Activated CD8-positive, alpha-beta memory T cell treated with anti-CD3 and anti-CD28 coated beads for 1 hour (primary cell): ENCODE results near the gene ADGRA1.

ENCODE experiments used
- DNase-seq, 2 donors: peaks; one replicate each; pipeline ENCODE4 v3.0.0-alpha.2; 2020; ENCODE audit warnings: low read depth in 1 of 2; ENCODE audit errors: extremely low read depth in 1 of 2

ADGRA1 gene

DNA sequence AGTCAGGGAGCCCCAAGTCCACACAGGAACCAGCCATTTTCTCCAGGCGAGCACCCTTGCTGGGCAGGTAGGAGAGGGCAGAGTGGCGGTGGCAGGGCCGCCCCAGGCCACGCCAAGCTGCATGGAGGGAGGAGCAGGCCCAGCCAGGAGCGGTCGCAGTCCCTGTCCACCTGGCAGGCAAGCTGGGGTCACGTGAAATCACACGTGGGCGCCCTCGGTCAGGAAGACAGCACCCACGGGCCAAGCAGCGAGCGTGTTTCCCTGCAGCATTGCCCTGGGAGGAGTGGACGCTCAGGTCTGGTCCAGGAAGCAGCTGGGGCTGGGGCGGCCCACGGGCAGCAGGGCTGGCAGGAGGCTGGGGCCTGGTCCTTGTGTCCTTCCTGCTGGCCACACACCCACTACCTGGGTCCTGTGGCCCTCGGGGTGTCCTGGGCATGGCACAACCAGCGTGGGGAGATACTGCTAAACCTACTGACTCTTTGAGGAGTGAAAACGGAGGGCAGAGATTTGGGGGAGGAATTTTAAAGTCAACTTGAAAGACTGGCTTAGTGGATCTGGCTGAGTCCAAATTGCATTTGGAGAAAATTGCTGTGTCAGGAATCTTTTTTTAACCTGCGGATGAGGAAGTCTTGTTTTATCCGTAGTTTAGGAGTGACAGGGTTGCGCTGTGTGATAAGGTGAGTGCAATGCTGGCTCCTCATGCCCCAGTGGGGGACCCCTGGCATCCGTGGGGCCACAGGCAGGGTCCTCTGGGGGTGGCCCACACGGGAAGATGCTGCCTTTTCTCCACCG is 12.2 kb upstream of the ADGRA1 start:
- no peak for DNase-seq

DNA sequence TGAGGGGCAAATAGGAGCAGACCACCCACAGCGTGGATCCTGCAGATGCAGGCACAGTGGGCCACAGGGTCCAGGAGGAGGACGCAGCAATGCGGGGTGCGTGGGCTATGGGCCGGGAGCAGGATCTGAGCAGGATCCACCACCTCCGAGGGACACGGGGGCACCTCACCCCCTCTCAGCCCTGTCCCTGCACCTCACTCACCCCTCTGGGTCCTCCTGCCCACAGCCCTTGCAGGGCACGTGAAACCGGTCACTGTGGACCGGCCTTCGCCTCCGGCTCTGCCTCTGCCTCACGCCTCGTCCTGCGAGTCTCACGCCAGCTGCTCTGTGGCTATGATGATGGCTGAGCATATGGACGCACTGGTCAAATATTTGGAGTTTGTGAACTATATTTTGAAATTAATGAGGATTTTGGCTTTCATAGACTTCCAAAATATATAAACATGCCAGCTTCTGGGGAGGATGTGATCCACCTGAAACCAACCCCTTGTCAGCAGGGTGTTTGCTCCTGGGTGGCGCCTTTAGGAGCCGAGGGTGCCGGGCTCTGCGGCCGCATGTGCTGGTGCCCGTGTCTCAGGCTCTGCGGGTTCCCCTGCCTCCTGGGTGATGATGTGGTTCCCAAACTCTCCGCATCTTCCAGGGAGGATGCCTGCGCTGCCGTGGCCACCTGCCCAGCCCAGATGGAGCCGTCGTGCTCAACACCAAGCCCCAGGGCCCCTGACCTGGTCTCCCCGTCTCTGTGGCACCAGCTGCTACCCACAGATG is 11.3 kb upstream of the ADGRA1 start:
- no peak for DNase-seq

DNA sequence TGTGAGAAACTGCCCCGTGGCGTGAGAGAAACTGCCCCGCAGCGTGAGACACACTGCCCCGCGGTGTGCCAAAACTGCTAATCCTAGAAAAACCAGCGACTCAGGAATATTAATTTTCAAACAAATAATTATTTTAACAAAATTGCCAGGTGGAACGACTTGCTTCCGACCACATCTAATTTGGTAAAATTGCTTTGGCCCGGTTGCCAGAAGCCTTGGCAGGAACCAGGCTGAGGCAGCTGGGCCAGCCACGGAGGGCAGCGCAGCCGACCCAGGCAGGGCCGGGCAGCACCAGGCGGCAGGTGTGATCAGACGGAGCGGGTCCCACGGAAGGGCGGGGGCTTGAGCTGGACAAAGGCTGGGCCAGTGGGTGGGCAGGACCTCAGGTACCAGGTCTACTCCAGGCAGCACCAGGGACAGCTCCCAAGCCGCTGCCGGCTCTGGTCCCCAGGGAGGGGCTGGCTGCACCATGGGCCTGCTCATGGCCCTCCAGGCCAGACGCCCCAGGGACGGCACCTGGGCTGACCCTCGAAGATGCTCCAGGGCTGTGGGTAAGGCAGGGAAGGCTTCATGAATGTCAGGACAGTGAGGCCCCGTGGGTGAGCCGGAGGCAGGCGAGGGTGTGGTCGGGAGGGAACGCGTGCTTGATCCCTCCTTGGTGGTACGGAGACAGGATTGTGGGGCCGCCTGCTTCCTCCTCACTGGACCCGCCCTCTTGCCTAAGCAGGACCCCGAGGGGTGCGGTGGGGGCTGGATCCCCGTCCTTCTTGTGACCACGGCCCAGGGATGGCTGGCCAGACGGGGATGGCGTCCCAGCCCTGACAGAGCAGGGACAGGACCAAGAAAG is 7.7 kb upstream of the ADGRA1 start:
- no peak for DNase-seq

DNA sequence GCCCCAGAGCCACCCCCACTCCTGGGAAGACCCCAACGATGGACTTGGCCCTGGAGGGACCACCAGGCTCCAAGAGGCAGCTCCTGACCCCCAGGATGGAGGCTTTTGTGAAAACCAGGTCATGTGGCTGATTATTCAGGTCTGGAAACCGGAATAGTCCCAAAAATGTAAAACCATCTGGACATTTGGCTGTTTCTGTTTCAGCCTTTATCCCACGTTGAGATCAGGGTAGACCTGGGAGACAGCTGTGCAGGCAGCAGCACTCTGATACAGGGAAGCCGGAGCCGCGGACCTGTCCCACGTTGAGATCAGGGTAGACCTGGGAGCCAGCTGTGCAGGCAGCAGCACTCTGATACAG is 7.1 kb upstream of the ADGRA1 start:
- DNase-seq: no peak

DNA sequence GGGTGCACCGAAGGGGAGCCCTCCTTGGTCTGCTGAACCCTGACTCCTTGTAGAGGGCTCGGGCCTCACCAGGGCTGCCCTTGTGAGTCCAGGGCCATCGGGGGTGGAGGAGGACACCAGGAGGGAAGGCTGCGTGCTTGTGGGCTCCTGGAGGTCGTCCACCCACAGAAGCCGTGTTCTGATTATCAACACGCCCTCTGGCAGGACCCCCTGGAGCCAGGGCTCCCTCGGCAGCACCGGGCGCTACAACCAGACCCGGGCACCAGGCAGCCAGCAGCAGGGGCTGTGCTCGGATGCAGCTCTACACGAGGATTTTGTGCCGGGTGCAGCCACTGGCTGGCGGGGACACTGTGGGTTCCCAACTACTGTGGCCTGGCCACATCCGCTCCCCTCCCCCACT is 6.1 kb upstream of the ADGRA1 start:
- DNase-seq: no peak

DNA sequence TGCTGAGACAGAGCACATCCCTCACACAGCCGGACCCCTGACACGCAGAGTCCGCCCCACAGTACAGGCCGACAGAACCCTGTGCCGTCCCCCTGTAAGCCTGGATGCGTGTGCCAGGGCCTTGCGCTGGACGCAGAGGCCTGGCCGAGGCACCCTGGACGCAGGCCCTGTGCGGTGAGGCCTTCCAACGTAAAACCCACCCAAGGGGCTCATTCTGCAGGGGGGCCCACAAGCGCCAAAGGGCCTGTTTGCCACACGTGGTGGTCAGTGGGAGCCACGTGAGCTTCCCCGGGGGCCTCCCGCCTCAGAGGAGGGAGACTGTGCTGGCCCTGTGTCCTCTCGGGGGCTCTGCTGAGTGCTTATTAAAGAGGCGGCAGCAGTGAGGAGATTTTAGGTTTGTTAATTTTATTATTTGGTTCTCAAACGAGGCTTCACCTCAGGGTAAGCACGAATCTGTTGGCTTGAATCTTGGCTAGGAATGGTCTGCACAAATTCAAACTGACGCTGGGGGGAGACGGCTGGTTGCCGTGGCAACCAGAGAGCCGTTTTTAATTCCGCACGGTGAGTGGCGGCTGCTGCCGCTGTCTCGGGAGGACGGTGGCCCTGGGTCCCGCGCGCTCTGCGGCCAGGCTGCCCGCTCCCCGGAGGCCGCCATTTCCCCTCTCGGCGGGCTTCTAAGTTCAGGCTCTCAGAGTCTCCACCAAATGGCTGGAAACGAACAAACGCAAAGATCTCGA is 4.9 kb upstream of the ADGRA1 start:
- no peak for DNase-seq

DNA sequence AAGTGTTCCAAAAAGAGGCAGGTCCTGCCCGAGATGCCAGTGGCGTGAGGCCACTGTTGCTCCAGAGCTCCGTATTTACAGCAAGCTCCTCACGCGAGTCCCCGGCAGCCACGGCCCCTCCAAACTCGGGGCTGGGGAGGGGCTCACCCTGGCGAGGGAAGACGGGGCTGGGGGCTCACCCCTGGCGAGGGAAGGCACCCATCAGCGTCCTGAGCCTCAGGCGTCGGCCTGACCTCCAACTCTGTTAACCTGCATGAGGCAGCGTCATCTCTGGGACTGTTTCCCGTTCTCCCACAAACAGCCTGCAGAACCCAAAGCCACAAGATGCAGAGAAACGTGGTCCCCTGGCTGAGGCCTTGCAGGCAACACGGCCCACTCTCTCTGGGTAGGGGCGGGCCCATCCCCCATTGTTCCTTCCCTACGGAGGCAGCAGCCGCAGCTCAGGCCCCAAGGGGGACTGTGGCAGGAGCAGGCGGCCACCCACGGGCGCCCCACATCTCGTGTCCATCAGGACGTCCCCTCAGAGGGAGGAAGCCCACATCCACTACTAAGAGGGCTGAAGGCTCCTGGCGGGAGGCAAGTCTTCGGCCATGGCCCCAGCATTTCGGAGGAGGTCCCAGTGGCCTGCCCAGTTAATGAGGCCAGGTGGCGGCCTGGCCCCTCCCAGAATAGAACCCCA is 4.2 kb upstream of the ADGRA1 start:
- DNase-seq: no peak

DNA sequence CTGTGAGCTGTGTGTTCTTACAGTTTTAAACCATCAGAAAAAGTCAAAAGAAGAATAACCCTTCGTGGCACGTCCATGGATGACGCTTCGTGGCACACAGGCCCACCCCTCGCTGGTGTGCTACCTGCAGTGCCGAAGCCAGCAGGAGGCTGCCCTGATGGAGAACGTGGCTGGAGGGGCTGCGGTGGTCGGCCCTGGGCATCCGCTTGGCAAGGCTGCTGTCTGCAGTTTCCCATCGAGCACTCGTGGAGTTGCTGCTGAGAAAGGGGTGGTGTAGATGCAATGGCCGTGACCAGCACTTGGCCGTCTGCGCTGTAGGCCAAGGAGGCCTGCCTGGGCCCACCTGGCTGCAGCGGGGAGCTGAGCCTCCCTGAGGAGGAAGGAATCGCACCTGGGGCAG is 3.2 kb upstream of the ADGRA1 start:
- DNase-seq: no peak

DNA sequence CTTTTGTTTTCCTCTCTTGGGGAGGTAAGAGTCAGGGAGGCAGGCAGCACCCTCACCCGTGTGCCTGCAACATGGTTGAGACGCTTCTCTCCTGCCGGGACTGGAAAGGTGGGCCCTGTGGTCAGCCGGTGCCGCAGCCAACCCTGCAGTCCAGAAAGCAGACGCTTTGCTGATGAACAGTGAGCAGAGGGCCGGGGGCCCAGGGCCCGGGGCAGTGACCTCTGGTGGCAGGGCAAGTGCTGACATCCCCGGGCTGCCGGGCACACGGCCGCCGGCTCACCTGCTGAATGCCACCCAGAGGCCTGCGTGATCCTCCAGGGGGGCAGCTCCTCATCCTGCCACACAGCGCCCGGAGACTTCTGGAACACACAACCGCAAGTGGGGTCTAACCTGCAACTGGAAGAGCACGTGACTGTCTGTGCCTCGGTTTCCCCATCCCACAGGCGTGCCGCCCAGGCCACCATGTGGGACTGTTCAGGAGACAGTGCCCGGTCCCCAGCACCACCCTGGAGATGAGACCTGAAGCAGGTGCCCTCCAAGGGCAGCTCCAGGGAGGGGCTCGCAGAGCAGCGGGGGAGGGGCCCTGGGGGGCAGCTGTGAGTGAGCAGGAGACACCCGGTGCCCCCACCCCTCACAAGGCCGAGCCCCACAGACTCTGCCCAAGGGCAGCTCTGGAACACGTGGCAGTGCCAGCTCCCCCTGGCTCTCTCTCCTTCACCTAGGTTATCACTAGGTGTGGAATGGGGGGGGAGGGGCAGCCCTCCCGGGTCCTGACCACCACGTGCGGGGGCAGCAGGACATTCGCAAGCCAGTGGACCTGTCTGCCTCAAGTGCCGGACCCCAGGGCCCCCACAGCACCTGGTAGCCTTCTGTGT is 2.2 kb upstream of the ADGRA1 start:
- no peak for DNase-seq

DNA sequence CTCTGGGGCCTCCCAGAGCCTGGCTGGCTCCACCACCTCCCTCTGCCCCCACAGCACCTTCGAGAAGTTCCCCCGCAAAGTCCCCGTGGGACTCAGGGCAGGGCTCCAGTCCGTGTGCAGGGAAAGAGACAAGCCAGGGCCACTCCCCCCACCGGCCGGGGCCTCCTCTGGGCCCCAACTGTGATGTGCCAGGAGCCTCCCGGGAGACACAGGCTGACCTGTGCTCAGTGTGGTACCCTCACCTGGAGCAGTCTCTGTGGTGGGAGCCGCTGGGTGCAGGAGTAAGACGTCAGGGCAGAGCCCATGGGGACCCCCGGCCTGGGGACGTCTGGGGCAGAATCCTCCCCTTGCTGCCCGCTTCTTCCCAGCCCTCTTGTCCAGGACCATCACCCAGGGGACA is 1.5 kb upstream of the ADGRA1 start:
- DNase-seq: no peak

DNA sequence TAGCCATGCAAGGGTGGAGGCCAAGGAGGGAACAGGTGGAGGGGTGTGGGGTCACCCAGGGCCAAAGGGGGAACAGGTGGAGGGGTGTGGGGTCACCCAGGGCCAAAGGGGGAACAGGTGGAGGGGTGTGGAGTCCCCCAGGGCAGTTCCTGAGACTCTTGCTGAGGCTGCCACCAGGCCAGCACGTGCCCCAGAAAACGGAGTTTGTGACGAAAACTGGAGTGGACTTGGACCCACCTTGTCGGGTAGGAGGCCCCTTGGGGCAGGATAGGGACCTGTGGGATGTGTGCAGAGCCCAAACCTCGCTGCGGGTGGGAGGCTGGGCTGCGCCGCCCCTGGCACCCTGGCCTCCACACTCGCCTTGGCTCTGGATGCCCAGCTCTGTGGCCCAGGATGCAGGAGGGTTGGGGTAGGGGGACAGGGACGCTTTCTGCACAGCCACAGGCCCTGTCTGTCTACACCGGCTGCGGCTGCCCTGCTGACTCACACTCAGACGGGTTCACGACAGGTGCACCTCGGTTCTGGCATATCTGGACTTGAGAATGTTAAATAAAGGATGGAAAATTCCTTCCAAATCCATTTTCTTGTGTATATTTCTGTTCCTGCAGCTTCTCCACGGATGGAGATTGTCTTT is 562 bp upstream of the ADGRA1 start:
- DNase-seq: no peak

DNA sequence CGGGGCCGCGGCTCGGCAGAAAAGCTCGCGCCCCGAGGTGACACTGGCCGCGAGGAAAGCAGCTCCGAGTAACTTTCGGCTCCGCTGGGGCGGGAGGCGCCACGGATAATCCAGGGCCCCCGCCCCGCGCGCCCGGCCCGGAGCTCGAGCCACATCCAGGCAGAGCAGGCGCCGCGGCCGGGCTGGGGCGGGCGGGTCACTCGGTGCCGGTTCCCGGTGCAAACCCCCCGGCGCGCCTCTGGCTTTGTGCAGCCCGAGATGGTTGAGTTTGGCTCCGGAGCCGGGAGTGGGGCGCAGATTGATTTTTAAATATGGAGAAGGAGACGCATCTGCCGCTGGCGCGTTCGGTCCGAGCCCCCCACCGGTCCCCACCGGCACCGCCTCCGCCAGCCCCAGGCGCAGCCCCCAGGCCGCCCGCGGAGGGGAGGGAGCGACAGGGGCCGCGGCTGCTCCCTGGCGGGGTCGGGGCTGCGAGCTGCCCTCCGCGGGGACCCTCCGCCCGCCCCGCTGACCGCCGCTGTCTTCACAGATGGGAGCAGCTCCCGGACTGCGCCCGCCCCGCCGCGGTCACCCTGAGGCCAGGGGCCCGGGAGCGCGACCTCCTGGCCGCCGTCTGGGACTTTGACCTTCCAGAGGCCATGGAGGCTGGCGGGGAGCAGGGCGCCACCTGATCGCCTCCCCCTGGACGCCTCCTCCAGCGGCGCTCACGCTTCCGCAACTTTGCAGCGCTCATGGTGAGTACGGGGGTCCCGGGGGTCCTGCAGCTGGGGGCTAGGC is 643 bp downstream of the ADGRA1 start:
- no peak for DNase-seq

DNA sequence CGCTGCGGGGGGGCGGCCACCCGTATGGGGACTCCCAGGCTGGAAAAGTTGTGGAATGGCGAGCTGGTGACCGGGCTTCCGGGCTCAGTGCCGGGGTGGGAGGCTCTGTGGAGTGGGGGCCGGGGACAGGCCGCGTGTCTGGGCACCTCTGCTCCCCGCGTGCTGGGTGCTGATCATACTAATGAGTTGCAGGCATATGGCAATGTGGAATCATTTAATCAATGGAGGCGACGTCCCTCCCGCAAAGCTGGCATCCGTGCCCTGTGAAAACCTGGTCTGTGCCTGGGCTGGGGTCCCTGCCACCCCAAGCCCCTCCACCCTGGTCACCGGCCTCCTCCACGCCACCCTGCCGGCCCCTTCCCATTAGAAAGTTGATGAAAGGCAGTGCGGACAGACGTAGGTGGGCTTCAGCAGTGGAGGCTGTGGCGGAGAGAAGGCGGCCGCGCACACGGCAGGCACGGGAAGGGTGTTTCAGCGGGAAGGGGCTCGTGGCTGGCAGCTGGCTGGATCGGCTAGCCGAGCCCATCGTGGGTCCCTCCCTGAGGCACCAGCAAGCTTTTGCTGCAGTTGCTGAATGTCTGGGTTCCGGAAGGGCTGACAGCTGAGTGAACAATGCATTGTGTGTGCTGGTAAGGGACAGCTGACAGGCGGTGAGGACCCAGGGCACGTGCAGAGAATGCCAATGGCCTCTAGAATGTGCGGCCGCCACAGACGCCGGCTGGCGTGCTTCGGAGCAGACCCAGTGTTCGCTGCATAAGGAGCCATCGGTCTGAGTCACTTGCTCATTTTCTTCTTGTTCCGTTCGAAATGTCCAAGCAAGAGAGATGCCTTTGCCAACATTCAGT is 1.5 kb downstream of the ADGRA1 start:
- no peak for DNase-seq

DNA sequence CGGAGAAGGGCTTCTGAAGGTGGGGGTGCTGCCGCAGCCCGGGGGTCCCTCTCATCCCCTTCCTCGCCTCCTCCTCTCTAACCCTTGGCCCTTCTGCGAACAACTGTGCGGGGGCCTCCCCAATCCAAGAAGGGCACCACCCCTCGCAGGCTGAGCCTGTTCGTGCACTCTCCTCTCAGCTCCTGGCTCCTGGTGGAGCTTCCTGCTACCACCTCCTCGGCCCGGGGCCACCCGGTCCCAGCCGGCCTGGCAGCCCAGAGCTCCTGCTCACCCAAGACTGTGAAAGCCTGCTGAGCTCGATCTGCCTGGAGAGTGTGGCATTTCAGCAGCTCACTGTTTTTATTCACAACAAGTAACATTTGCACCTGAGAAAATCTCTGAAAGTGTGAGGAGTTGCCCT is 2.4 kb downstream of the ADGRA1 start:
- DNase-seq: no peak

DNA sequence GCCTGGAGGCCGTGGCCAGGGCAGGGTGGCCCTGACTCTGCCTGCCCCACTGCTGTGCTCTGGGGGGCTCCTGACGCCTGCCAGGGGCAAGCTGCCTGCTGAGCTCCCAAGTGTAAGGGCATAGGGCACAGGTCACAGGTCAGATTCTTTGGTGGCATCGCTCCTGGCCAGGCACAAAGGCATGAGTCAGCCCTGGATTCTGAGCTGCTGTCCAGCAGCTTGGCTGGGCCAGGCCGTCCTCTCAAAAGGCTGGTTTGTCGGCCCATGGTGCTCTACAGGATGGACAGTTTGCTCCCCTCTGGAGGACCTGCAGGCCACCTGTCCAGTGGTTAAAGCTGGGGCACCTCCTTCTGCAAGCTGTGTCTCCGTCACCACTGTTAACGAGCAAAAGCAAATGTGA is 2.9 kb downstream of the ADGRA1 start:
- DNase-seq: no peak

DNA sequence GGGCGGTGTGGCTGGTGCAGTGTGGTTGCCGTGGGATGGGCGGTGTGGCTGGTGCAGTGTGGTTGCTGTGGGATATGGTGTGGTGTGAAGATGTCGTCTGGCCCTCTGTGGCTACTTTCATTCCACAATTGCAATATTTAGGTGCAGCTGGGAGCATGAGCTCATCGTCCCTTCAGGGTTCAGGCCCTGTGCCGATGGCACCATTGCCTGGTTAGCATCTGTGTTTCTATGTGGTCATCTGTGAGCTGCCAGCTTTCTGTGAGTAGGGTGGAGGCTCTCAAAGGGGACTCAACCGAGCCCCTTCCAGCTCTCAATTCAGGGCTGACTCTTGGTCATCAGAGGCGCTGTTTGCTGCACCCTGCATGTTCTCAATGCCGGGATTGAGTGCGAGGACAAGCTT is 3.6 kb downstream of the ADGRA1 start:
- no peak for DNase-seq

DNA sequence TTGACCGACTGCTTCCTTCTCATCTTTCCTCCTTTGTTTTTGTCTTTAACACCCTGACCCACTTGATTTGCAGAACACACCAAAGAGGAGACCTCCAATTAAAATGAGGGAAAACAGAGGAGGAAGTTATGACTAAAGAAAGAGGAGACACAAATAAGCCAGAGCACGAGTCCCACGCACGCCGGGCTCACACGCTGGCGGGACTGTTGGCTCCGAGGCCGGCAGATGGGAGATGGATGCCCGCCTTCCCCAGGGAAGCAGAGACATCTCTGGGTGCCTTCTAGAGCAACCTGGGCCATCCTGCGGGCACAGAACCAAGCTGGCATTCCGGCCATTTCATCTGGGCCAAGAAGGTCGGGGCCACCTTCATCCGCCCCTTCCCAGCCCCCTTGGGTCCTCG is 5.6 kb downstream of the ADGRA1 start:
- no peak for DNase-seq
